Natural killer cell (primary cell): ENCODE data around the gene HNRNPUL1. TPM values are rescaled to one million over a fixed set of nuclear protein-coding genes. Genes with fewer than 3 reads are reported as not detected.
"Not testable (repeated sequence)": the region's sequence is repeated elsewhere in the genome, so short reads cannot be mapped to it uniquely, and the experiment has no call there.

Experiments
- ATAC-seq, 3 donors: fragments of 150-1000 bp in 2 of 3; fragments of 200-7000 bp in 1 of 3; cut with Tn5 transposase; 1 replicate in 1 of 3; 2 replicates in 2 of 3; pipeline ENCODE4 v1.10.0; 2021; ENCODE audit warnings: mild to moderate bottlenecking in 2 of 3, moderate library complexity in 2 of 3
- DNase-seq, 2 donors: peaks; one replicate each; pipeline versions ENCODE4 v3.0.0 to v3.0.0-alpha.2; 2013 to 2021; ENCODE audit warnings: mixed read lengths in 1 of 2
- H3K27ac ChIP-seq: one replicate; pipeline ENCODE4 v1.5.1; 2013; ENCODE audit warnings: mild to moderate bottlenecking, low read length
- H3K27me3 ChIP-seq: one replicate; pipeline ENCODE4 v1.6.1; 2013; ENCODE audit warnings: low read length; ENCODE audit not compliant: control insufficient read depth, insufficient read depth
- H3K36me3 ChIP-seq: one replicate; pipeline ENCODE4 v1.6.1; 2013; ENCODE audit warnings: low read length; ENCODE audit not compliant: control insufficient read depth, insufficient read depth
- H3K4me1 ChIP-seq: one replicate; pipeline ENCODE4 v1.6.1; 2013; ENCODE audit warnings: low read length; ENCODE audit not compliant: control insufficient read depth, insufficient read depth
- H3K4me3 ChIP-seq: one replicate; pipeline ENCODE4 v1.5.1; 2013; ENCODE audit warnings: low read length
- H3K9me3 ChIP-seq: one replicate; pipeline ENCODE4 v1.6.1; 2013; ENCODE audit warnings: low read length; ENCODE audit not compliant: control insufficient read depth, insufficient read depth
- H3K27ac Mint-ChIP-seq, 2 donors: one replicate each; pipeline ENCODE4 v1.8.0; 2022; ENCODE audit warnings: mild to moderate bottlenecking in 2 of 2, mixed read lengths in 2 of 2, moderate library complexity in 1 of 2
- H3K27me3 Mint-ChIP-seq, 2 donors: one replicate each; pipeline ENCODE4 v1.8.0; 2022; ENCODE audit warnings: low read depth in 2 of 2, mixed read lengths in 2 of 2
- H3K36me3 Mint-ChIP-seq: one replicate; pipeline ENCODE4 v1.8.0; 2022; ENCODE audit warnings: mixed read lengths
- H3K4me1 Mint-ChIP-seq, 2 donors: one replicate each; pipeline ENCODE4 v1.8.0; 2022; ENCODE audit warnings: mixed read lengths in 2 of 2
- H3K4me3 Mint-ChIP-seq: one replicate; pipeline ENCODE4 v1.8.0; 2022; ENCODE audit warnings: mild to moderate bottlenecking, moderate library complexity, mixed read lengths
- H3K9me3 Mint-ChIP-seq, 2 donors: one replicate each; pipeline ENCODE4 v1.8.0; 2022; ENCODE audit warnings: mixed read lengths in 2 of 2
- whole genome bisulfite sequencing: methylation state at CpG from one replicate; pipeline ENCODE4 v1.1.7; 2013; ENCODE audit warnings: missing lambda C conversion rate; ENCODE audit not compliant: insufficient coverage; 5-methylcytosine and 5-hydroxymethylcytosine counted together
- intact Hi-C: fragments of 100-400 bp; cut with micrococcal nuclease; formaldehyde crosslinking; loops from one replicate; pipeline ENCODE4 v1.14.2; 2022
- total RNA-seq, 4 donors: library from RNA; stranded (reverse); fragments of 120-200 nt in 1 of 4; gene quantifications; one replicate each; pipeline versions ENCODE4 v1.2.3 to v1.2.4, GENCODE V29; 2013 to 2022
- TF ChIP-seq, protein P1 (sequence below): fragments of 200-600 bp; IDR thresholded peaks from one replicate; pipeline ENCODE4 v1.8.0; 2022; ENCODE audit warnings: antibody characterized with exemption

HNRNPUL1 gene
- total RNA-seq, 3 donors from 2014 or later (not counting 1 experiment from before 2014, with no cell fraction given) = 279 to 360 (median 315) TPM

- DNase-seq (peak in 1 of 2 donors; percentile 40), ATAC-seq (no peak)
- Histone ChIP-seq H3K27me3 (peaks cover 11% of the 10 kb centered on the region), H3K4me1 (peaks cover 12% of the 10 kb centered on the region), H3K4me3 (no peak overlapping the region), H3K9me3 (no peaks in the 10 kb centered on the region), H3K27ac (no peak overlapping the region), H3K36me3 (no peaks in the 10 kb centered on the region)
- intact Hi-C loops = no loop called here
- Mint-ChIP-seq H3K27ac (no peak overlapping the region), H3K27me3 (peaks cover 6 to 24% of the 10 kb centered on the region in 2 donors), H3K4me3 (peak overlapping the region; percentile 40), H3K4me1 (peaks cover 5 to 6% of the 10 kb centered on the region in 2 donors), H3K36me3 (no peaks in the 10 kb centered on the region), H3K9me3 (no peaks in the 10 kb centered on the region)
- WGBS = 58% methylated on average over 5 of the region's 9 CpGs
- TF ChIP-seq, protein P1, sequence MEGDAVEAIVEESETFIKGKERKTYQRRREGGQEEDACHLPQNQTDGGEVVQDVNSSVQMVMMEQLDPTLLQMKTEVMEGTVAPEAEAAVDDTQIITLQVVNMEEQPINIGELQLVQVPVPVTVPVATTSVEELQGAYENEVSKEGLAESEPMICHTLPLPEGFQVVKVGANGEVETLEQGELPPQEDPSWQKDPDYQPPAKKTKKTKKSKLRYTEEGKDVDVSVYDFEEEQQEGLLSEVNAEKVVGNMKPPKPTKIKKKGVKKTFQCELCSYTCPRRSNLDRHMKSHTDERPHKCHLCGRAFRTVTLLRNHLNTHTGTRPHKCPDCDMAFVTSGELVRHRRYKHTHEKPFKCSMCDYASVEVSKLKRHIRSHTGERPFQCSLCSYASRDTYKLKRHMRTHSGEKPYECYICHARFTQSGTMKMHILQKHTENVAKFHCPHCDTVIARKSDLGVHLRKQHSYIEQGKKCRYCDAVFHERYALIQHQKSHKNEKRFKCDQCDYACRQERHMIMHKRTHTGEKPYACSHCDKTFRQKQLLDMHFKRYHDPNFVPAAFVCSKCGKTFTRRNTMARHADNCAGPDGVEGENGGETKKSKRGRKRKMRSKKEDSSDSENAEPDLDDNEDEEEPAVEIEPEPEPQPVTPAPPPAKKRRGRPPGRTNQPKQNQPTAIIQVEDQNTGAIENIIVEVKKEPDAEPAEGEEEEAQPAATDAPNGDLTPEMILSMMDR = no peak
Measured at GRCh38 chr19:41226874-41227390, 37.2 kb upstream of the HNRNPUL1 start.

DNA sequence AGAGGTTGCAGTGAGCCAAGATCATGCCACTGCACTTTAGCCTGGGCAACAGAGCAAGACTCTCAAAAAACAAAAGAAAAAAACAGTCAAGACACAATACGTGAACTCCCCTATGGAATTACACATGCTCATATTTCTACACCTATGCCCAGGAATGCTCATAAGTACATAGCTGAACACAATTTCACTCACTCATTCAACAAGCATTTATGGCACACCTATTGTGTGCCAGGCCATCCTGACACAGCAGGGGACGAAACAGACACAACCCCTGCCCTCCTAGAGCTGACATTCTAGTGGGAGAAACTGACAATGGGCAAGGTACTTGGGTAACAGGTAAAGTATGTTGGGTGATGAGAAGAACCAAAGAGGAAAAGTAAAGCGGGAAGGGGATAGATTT is 35.7 kb upstream of the HNRNPUL1 start:
- DNase-seq = no peak
- no peaks in the 10 kb centered on the region for H3K36me3 ChIP-seq
- Mint-ChIP-seq H3K9me3 (no peaks in the 10 kb centered on the region), H3K36me3 (no peaks in the 10 kb centered on the region), H3K27ac (no peak overlapping the region), H3K4me1 (peaks cover 5 to 6% of the 10 kb centered on the region in 2 donors), H3K4me3 (no peak overlapping the region), H3K27me3 (peaks cover 6 to 15% of the 10 kb centered on the region in 2 donors)
- H3K27ac ChIP-seq = no peak overlapping the region
- H3K4me1 ChIP-seq = peaks cover 12% of the 10 kb centered on the region
- TF ChIP-seq, protein P1 = no peak
- ATAC-seq = no peak
- H3K27me3 ChIP-seq = peaks cover 11% of the 10 kb centered on the region
- intact Hi-C loops = no loop called here
- no peak overlapping the region for H3K4me3 ChIP-seq
- WGBS = 95% methylated on average over 2 of the region's 3 CpGs
- no peaks in the 10 kb centered on the region for H3K9me3 ChIP-seq

DNA sequence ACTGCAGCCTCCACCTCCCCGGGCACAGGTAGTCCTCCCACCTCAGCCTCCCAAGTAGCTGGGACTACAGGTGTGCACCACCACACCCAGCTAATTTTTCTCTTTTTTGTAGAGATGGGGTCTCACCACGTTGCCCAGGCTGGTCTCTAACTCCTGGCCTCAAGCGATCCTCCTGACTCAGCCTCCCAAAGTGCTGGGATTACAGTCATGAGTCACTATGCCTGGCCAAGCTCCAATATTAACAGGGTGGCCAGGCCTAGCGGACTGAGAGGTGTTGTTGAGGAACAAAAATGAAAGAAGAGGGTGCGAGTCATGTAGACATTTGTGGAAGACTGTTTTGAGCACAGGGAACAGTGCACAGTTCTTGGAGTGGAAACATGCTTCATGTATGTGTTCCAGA is 34.8 kb upstream of the HNRNPUL1 start:
- H3K4me1 Mint-ChIP-seq, H3K4me3 Mint-ChIP-seq, H3K27me3 Mint-ChIP-seq, H3K9me3 ChIP-seq, DNase-seq, H3K27ac ChIP-seq, H3K27ac Mint-ChIP-seq, intact Hi-C loops, H3K36me3 Mint-ChIP-seq, H3K36me3 ChIP-seq, ATAC-seq, H3K4me3 ChIP-seq, H3K9me3 Mint-ChIP-seq: not testable (repeated sequence)
- Histone ChIP-seq H3K4me1 (peaks cover 12% of the 10 kb centered on the region), H3K27me3 (peaks cover 11% of the 10 kb centered on the region)
- WGBS = 94% methylated on average over 5 of the region's 5 CpGs

DNA sequence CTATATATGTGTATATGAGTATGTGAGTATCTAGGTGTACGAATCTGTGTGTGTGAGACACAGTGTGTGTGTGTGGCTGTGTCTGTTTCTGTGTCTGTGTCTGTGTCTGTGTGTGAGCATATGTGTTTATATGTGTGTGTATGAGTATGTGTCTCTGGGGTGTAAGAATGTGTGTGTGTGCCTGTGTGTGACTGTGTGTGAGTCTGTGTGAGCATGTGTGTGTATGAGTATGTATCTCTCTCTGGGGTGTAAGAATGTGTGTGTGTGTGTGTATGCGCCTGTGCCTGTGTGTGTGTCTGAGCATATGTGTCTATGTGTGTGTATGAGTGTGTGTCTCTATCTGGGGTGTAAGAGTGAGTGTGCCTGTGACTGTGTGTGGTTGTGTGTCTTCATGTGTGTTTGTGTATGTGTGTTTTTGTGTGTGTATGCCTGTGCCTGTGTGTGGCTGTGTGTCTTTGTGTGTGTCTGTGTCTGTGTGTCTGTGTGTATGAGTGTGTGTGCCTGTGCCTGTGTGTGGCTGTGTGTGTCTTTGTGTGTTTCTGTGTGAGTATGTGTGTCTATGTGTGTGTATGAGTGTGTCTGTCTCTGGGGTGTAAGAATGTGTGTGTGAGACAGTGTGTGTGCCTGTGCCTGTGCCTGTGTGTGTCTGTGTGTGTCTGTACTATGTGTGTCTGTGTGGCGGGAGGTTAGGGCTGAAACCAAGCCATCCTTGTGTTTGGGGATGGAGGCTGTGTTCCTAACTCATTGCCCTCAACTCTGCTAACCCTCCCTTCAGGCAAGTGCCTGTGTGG is 33.9 kb upstream of the HNRNPUL1 start:
- no peak overlapping the region for H3K27ac ChIP-seq
- no peaks in the 10 kb centered on the region for H3K36me3 Mint-ChIP-seq

More for the DNA sequence above, 33.9 kb upstream of the HNRNPUL1 start:
- intact Hi-C loops = no loop called here
- peak in 1 of 3 donors; percentile 40 for ATAC-seq
- WGBS = 88% methylated on average over 3 of the region's 3 CpGs
- Histone ChIP-seq H3K4me1 (peaks cover 12% of the 10 kb centered on the region), H3K9me3 (no peaks in the 10 kb centered on the region), H3K36me3 (no peaks in the 10 kb centered on the region), H3K4me3 (no peak overlapping the region), H3K27me3 (peaks cover 11% of the 10 kb centered on the region)
- peaks cover 5 to 6% of the 10 kb centered on the region in 2 donors for H3K4me1 Mint-ChIP-seq
- no peaks in the 10 kb centered on the region for H3K9me3 Mint-ChIP-seq
- H3K27ac Mint-ChIP-seq = no peak overlapping the region
- peaks cover 5 to 7% of the 10 kb centered on the region in 2 donors for H3K27me3 Mint-ChIP-seq
- DNase-seq = no peak
- TF ChIP-seq, protein P1 = no peak
- no peak overlapping the region for H3K4me3 Mint-ChIP-seq
